Right renal cortex interstitium (tissue), 3 donors: ENCODE measurements around the gene RNF220. TPM values are rescaled to one million over a fixed set of nuclear protein-coding genes. Genes with fewer than 3 reads are reported as not detected.
A peak's percentile ranks its signal among the peaks of the same experiment; 100 is the strongest.

Experiments used
- DNase-seq, 3 donors: peaks; one replicate each; pipeline ENCODE4 v3.0.0-alpha.2; 2013; ENCODE audit warnings: low read depth in 3 of 3, low spot score in 2 of 3
- polyA plus RNA-seq, 3 donors: library from polyadenylated mRNA; unstranded; fragments of 120-200 nt; gene quantifications; one replicate each; pipeline ENCODE4 v1.2.1, GENCODE V29; 2013; ENCODE audit not compliant: insufficient read length in 3 of 3

RNF220 gene
- polyA plus RNA-seq, 3 donors: 97.3 to 119 (median 102) TPM

DNA sequence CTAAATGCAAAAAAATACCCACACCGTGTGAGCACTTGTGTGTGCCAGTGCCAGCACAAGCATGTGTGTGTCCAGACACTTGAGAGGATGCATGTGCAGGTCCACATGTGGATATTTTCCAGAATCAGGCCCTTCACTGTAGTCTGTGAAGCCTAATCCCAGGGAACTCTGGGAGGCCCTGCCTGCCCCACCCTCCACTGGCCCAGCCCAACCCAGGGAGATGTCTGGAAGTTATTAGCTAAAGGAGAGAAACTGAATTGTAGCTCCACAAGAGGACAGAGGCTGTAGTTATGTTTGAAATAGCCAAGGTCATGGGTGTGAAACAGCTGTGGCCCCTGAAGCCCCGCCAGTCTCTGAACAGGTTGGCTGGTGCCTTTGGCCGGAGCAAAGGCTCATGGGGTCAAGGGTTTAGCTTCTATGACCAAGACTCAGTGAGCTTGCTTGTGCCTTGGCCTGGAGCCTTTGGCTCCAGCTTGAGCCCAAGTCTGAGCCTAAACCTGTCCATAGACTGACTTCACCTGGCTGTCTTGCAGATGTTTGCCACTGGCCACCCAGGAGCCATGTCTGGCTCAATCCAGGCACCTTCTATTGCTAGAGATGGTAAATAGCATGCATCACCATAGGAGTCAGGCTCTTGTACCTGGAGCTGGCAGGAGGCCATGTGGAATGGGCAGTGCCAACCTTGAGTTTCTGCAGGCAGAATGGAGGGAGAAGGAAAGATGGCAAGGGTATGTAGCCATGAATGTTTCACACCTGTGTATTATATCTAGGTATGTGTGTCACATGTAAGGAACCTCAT lies 199.3 kb downstream of the RNF220 start:
- DNase-seq: no peak

DNA sequence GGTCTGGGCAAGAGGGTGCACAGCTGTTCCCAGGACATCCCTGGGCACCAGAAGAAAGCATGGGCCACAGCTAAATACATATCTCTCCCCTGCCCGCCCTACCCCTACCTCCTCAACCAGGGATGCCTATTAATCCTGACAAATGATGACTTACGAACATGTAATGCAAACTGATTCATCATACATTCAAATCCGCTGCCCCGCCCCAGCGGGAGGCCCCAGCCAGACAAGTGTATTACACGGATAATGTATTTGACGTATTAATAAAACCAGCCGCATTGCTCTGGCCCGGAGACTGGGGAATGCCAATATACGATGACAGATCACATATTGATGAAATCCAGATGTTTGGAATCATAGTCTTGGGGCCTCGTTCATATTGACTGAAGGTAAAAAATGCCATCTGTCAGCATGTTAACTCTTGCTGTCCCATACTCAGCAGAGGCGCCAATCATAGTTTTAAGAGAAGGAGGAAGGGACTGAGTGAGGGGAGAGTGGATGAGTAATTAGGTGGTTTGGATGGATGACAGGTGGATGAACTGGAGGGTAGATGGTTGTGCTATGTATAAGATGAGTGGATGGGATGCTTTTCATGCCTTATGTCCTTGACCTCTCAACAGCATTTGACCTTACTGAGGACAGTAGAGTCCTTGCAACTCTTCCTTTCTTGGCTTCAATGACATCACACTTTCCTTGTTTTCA lies 201.0 kb downstream of the RNF220 start:
- DNase-seq: no peak

GRCh38 chr1:44606701-44607281 lies 201.7 kb downstream of the RNF220 start:
- no peak for DNase-seq

DNA sequence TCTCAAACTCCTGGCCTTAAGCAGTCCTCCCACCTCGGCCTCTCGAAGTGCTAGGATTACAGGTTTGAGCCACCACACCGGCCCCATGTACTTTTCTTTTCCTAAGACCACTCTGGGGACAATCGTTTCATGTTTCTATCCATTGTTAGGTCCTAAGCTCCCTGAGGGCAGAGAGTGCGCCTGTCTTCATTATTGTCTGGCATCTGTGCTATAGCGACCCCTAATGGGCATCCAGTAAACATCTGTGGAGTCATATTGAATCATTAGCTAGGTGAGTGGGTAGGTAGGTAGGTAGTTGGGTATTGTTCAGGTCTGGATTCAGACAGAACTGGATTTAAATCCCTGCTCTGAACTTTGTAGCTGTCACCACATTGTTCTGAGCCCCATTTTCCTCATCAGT lies 203.1 kb downstream of the RNF220 start:
- DNase-seq: no peak

GRCh38 chr1:44609412-44609767 lies 204.3 kb downstream of the RNF220 start:
- no peak for DNase-seq

GRCh38 chr1:44609768-44610526 lies 204.9 kb downstream of the RNF220 start:
- DNase-seq: no peak

GRCh38 chr1:44610527-44611148 lies 205.6 kb downstream of the RNF220 start:
- DNase-seq: no peak

- DNase-seq: no peak
Observed at GRCh38 chr1:44611419-44611818, 206.4 kb downstream of the RNF220 start.

DNA sequence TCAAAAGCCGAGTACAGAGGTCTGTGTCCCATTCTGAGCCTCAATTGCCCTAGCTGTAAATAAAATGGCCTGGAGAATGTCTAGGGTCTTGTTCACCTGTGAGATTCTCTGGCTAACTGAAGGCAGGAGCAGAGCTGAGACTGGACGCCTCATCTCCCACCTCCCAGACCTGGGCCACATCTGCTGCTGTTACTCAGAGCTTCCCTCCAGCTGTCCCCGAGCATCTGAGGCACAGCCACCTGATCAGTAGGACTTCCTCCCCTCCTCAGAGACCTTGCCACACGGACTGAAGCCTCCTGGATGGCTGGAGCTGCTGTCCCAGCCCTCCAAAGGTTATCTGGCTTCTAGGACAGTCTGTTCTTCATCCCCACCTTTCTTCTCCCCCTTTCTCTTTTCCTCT lies 206.8 kb downstream of the RNF220 start:
- no peak for DNase-seq

- no peak for DNase-seq
Observed at GRCh38 chr1:44613941-44614340, 208.9 kb downstream of the RNF220 start.

GRCh38 chr1:44616284-44616990 lies 211.4 kb downstream of the RNF220 start:
- no peak for DNase-seq

DNA sequence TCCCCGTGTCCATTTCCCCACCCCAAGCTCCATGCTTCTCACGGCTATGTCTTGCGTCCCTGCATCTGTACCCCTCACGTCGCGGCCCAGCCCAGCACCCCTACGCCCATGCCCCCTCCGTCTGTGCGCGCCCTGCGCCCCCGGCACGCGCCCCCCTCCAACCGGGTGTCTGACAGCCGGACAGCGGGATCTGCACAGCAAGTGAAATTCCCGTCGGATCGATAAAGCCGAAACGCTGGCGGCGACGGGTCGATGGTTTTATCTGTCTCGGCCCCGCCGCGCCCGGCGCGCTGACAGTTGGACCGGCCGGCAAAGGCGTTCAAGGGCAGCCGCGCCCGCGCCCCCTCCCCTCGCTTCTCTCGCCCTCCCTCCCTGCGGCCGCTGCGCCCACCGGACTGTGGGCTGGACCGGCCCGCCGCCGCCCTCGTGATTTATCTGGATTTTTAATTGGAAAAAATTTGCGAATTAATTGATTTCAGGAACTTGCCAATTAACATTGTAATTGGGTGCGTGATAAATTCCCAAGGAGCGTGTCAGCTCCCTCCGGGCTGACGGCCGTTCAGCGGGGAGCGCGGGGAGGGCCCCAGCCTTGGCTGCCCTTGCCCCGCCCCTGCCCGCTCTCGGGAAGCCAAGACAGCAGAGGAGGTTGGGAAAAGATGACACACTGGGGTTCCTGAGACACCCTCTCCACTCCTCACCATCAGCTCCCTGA lies 212.1 kb downstream of the RNF220 start:
- DNase-seq: no peak

- DNase-seq: no peak
Observed at GRCh38 chr1:44617703-44618029, 212.6 kb downstream of the RNF220 start.

DNA sequence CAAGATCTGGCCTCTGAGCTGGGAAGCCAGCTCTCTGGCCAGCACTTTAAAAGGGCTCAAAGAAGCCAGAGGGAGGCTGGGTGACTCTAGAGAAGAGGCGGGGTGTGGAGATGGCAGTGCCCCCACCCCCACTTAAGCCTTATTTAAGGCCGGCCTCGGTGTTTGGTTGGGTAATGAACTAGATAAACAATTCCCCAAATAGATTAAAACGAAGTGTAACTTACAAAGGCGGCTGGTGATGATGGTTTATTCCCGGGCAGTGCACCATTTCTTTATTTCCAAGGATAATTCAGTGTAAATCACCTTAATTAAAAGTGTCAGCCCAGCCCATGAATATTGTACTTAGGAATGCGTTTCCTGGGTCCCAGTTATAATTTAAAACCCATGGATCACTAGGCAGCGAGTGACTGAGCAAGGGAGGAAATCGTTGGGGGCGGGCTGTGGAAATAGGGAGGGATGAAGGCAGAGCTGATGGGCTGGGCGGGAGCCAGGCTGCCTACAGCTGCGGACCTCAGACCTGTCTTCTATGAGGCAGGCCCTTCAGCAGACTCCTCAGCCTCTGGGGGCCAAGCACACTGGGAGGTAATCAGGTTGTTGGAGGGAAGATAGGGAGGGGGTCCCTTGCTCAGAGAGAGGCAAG lies 214.3 kb downstream of the RNF220 start:
- peak in 1 of 3 donors; percentile 67 for DNase-seq

DNA sequence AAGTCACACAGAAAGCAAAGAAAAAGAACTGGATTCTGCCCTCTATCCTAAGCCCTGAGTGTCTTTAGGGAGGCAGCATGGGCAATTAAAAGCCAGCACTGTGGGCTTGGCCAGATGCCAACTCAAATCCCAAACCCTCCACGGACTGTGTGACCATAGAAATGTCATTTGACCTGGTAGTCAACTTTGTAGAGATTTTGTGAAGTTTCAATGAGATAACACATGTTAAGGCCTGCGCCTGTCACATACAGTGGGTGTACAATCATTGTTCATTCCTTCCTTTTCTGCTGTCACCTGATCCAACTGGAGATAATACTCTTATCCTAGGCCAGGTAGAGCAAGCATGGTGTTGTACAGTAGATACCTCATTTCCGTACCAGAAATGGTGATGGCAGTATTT lies 215.0 kb downstream of the RNF220 start:
- no peak for DNase-seq

GRCh38 chr1:44621841-44622286 lies 216.8 kb downstream of the RNF220 start:
- no peak for DNase-seq

DNA sequence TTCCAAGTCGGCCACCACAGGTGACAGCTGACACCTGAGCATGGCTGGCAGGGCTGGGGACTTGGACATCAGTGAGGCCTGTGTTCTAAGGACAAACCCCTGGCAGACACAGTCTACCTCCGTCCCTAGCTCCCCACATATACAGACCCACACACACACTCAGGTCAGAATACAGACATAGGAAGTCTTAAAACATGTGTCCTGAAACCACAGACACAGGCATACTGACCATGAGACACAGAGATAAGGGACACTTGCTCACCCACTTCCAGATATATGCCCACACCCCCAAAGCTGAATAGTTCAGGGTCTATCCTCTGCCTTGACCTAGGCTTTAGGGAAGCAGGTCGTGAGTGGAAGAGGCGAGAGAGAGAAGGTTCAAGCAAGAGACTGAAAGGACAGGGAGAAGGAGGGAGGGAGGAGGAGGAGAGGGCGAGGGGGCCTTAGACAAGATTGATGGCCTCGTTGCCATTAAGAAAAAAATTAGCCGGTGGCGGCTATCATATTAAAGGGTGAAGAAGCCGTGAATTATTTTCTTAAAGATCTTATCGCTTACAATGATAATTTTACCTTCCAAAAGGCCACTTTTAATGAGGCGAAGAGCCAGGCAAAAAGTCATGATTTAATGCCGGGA lies 219.3 kb downstream of the RNF220 start:
- DNase-seq: no peak

- no peak for DNase-seq
Observed at GRCh38 chr1:44625348-44625747, 220.3 kb downstream of the RNF220 start.
